Adrenal gland (tissue), 5 donors: ENCODE results near the gene CRELD2.

Source experiments
- POLR2A ChIP-seq, 2 donors: fragments of 450-650 bp; IDR thresholded peaks; one replicate each; pipeline ENCODE4 v1.6.1; 2017; ENCODE audit warnings: antibody characterized with exemption in 2 of 2, mild to moderate bottlenecking in 2 of 2, moderate library complexity in 1 of 2
- TF ChIP-seq, protein P1 (sequence below), 6 experiments: fragments of 450-650 bp in 4 of 6; fragments of 200-600 bp in 2 of 6; sonication (generic) in 1 of 6; IDR thresholded peaks; 1 replicate in 5 of 6; 2 replicates in 1 of 6; pipeline versions ENCODE4 v1.5.1 to v1.8.0; 2016 to 2021; ENCODE audit warnings: antibody characterized with exemption in 6 of 6, mild to moderate bottlenecking in 2 of 6, moderate library complexity in 1 of 6
- donor health status: DM: no; HTN: no; CAD: no.

DNA sequence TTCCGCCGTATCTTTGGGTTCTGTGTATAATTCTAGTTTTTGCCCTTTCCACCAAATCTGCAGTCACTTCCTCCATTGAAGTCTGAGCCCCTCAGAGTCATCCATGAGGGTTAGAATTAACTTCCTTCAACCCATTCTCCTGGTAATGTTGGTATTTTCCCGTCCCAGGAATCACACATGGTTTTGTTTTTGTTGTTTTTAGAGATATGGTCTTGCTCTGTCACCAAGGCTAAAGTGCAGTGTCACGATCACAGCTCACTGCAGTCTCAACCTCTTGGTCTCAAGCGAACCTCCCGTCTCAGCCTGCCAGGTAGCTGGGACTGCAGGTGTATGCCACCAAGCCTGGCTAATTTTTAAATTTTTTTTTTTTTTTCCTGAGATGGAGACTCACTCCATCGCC is 46.1 kb upstream of the CRELD2 start:
- TF ChIP-seq POLR2A (IDR thresholded peaks at IDR 0.05) = no peak
- TF ChIP-seq, protein P1, sequence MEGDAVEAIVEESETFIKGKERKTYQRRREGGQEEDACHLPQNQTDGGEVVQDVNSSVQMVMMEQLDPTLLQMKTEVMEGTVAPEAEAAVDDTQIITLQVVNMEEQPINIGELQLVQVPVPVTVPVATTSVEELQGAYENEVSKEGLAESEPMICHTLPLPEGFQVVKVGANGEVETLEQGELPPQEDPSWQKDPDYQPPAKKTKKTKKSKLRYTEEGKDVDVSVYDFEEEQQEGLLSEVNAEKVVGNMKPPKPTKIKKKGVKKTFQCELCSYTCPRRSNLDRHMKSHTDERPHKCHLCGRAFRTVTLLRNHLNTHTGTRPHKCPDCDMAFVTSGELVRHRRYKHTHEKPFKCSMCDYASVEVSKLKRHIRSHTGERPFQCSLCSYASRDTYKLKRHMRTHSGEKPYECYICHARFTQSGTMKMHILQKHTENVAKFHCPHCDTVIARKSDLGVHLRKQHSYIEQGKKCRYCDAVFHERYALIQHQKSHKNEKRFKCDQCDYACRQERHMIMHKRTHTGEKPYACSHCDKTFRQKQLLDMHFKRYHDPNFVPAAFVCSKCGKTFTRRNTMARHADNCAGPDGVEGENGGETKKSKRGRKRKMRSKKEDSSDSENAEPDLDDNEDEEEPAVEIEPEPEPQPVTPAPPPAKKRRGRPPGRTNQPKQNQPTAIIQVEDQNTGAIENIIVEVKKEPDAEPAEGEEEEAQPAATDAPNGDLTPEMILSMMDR (IDR thresholded peaks at IDR 0.05) = no peak
